ENCODE data around the gene LIMK1. TPM values are rescaled to one million over a fixed set of nuclear protein-coding genes. Genes with fewer than 3 reads are reported as not detected.

LIMK1 gene
- total RNA-seq, 1 donor from 2014 or later, result 51.0 TPM

GRCh38 chr7:74071121-74071520 is 12.5 kb upstream of the LIMK1 start:
- no peaks in the 10 kb centered on the region for H3K9me3 Mint-ChIP-seq (ENCODE audit: unreplicated experiment)
- H3K27ac Mint-ChIP-seq (ENCODE audit: unreplicated experiment), result no peak overlapping the region

GRCh38 chr7:74074770-74075169 is 8.8 kb upstream of the LIMK1 start:
- Mint-ChIP-seq H3K27ac (ENCODE audit: unreplicated experiment) (no peak overlapping the region), H3K36me3 (ENCODE audit: low read depth, unreplicated experiment) (no peaks in the 10 kb centered on the region), H3K4me1 (ENCODE audit: unreplicated experiment) (no peaks in the 10 kb centered on the region), H3K4me3 (ENCODE audit: unreplicated experiment) (no peak overlapping the region), H3K27me3 (ENCODE audit: unreplicated experiment) (no peaks in the 10 kb centered on the region), H3K9me3 (ENCODE audit: unreplicated experiment) (no peaks in the 10 kb centered on the region)
- no peak for DNase-seq (ENCODE audit: low spot score)
- TF ChIP-seq, protein P1, sequence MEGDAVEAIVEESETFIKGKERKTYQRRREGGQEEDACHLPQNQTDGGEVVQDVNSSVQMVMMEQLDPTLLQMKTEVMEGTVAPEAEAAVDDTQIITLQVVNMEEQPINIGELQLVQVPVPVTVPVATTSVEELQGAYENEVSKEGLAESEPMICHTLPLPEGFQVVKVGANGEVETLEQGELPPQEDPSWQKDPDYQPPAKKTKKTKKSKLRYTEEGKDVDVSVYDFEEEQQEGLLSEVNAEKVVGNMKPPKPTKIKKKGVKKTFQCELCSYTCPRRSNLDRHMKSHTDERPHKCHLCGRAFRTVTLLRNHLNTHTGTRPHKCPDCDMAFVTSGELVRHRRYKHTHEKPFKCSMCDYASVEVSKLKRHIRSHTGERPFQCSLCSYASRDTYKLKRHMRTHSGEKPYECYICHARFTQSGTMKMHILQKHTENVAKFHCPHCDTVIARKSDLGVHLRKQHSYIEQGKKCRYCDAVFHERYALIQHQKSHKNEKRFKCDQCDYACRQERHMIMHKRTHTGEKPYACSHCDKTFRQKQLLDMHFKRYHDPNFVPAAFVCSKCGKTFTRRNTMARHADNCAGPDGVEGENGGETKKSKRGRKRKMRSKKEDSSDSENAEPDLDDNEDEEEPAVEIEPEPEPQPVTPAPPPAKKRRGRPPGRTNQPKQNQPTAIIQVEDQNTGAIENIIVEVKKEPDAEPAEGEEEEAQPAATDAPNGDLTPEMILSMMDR (IDR thresholded peaks at IDR 0.05; ENCODE audit: unreplicated experiment), result no peak

More at GRCh38 chr7:74071121-74071520, 12.5 kb upstream of the LIMK1 start:
- Mint-ChIP-seq H3K27me3 (ENCODE audit: unreplicated experiment) (peaks cover 2% of the 10 kb centered on the region), H3K4me1 (ENCODE audit: unreplicated experiment) (no peaks in the 10 kb centered on the region), H3K4me3 (ENCODE audit: unreplicated experiment) (no peak overlapping the region), H3K36me3 (ENCODE audit: low read depth, unreplicated experiment) (no peaks in the 10 kb centered on the region)
- DNase-seq (ENCODE audit: low spot score), result no peak
- TF ChIP-seq, protein P1 (IDR thresholded peaks at IDR 0.05; ENCODE audit: unreplicated experiment), result no peak

GRCh38 chr7:74078461-74078860 is 5.1 kb upstream of the LIMK1 start:
- no peak overlapping the region for H3K4me3 Mint-ChIP-seq (ENCODE audit: unreplicated experiment)
- H3K27me3 Mint-ChIP-seq (ENCODE audit: unreplicated experiment), result peaks cover 1% of the 10 kb centered on the region
- no peak for DNase-seq (ENCODE audit: low spot score)
- TF ChIP-seq, protein P1 (IDR thresholded peaks at IDR 0.05; ENCODE audit: unreplicated experiment), result no peak
- H3K9me3 Mint-ChIP-seq (ENCODE audit: unreplicated experiment), result no peaks in the 10 kb centered on the region
- no peaks in the 10 kb centered on the region for H3K36me3 Mint-ChIP-seq (ENCODE audit: low read depth, unreplicated experiment)
- no peak overlapping the region for H3K27ac Mint-ChIP-seq (ENCODE audit: unreplicated experiment)
- no peaks in the 10 kb centered on the region for H3K4me1 Mint-ChIP-seq (ENCODE audit: unreplicated experiment)

DNA sequence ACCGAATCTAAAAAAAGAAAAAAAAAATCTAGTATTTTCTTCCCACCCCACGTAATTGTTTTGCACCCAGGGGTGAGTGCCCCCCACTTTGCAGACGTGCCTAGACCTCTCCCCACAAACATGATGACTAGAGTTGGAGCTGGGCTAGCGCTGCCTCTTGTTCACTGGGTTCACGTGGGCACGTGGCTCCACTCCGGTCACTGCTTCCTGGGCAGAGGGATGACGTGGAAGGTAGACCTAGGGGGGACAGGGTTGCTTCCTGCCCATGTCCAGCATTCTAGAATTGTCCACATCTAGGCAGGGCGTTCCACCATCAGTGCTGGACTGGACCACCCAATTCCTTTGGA is 861 bp upstream of the LIMK1 start:
- no peaks in the 10 kb centered on the region for H3K9me3 Mint-ChIP-seq (ENCODE audit: unreplicated experiment)
- DNase-seq (ENCODE audit: low spot score), result no peak
- H3K27ac Mint-ChIP-seq (ENCODE audit: unreplicated experiment), result no peak overlapping the region
- peak overlapping the region; percentile 73 for H3K4me3 Mint-ChIP-seq (ENCODE audit: unreplicated experiment)
- peaks cover 1% of the 10 kb centered on the region for H3K27me3 Mint-ChIP-seq (ENCODE audit: unreplicated experiment)
- H3K36me3 Mint-ChIP-seq (ENCODE audit: low read depth, unreplicated experiment), result peaks cover 10% of the 10 kb centered on the region
- TF ChIP-seq, protein P1 (IDR thresholded peaks at IDR 0.05; ENCODE audit: unreplicated experiment), result no peak
- peaks cover 8% of the 10 kb centered on the region for H3K4me1 Mint-ChIP-seq (ENCODE audit: unreplicated experiment)

DNA sequence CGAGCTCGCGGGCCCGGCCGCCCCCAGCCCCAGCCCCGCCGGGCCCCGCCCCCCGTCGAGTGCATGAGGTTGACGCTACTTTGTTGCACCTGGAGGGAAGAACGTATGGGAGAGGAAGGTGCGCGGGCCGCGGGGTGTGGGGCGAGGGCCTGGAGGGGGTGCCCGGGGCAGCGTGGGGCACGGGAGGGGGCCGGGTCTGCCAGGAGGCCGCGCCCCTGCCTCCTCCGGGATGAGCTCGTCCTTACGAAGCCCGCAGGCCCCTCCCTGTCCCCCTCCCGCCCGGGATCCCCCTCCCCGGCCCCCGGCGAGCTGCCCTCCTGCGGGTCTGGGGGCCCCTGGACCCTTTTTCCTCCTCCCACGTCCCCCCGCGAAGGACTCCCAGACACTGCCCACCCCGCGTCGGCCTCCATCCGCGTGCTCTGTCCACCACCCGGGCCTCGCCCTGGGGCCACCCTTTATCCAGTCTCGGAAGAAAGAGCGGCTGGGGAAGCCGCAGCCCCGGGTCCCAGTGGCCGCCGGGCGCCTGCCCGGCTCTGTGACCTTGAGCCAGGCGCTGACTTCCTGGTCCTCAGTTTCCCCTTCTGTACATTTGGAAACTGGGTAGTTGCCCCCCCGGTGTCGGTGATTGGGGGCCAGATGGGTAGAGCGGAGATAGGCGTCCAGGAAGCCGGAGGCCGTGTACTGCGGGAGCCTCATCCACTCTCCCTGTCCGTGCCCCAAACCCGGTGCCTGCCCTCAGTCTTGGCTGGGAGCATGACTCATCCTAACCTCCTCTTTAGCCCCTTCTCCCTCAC is 521 bp downstream of the LIMK1 start:
- H3K36me3 Mint-ChIP-seq (ENCODE audit: low read depth, unreplicated experiment), result peaks cover 14% of the 10 kb centered on the region
- peaks cover 8% of the 10 kb centered on the region for H3K4me1 Mint-ChIP-seq (ENCODE audit: unreplicated experiment)
- peak overlapping the region; percentile 81 for H3K4me3 Mint-ChIP-seq (ENCODE audit: unreplicated experiment)
- peak; percentile 42 for DNase-seq (ENCODE audit: low spot score)
- TF ChIP-seq, protein P1 (IDR thresholded peaks at IDR 0.05; ENCODE audit: unreplicated experiment), result no peak
- H3K9me3 Mint-ChIP-seq (ENCODE audit: unreplicated experiment), result no peaks in the 10 kb centered on the region
- H3K27me3 Mint-ChIP-seq (ENCODE audit: unreplicated experiment), result peaks cover 9% of the 10 kb centered on the region
- H3K27ac Mint-ChIP-seq (ENCODE audit: unreplicated experiment), result no peak overlapping the region

All from endothelial cell (in vitro differentiated cells).